NCI-H526 (cell line): ENCODE measurements around the gene CYP2J2.
A peak's percentile ranks its signal among the peaks of the same experiment; 100 is the strongest.
"Not testable (repeated sequence)": the region's sequence is repeated elsewhere in the genome, so short reads cannot be mapped to it uniquely, and the experiment has no call there.

Experiments used
- DNase-seq, 2 experiments: peaks; one replicate each; lab custom pipeline; 2025; lab: John Stamatoyannopoulos, UW

CYP2J2 gene, protein sequence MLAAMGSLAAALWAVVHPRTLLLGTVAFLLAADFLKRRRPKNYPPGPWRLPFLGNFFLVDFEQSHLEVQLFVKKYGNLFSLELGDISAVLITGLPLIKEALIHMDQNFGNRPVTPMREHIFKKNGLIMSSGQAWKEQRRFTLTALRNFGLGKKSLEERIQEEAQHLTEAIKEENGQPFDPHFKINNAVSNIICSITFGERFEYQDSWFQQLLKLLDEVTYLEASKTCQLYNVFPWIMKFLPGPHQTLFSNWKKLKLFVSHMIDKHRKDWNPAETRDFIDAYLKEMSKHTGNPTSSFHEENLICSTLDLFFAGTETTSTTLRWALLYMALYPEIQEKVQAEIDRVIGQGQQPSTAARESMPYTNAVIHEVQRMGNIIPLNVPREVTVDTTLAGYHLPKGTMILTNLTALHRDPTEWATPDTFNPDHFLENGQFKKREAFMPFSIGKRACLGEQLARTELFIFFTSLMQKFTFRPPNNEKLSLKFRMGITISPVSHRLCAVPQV

DNA sequence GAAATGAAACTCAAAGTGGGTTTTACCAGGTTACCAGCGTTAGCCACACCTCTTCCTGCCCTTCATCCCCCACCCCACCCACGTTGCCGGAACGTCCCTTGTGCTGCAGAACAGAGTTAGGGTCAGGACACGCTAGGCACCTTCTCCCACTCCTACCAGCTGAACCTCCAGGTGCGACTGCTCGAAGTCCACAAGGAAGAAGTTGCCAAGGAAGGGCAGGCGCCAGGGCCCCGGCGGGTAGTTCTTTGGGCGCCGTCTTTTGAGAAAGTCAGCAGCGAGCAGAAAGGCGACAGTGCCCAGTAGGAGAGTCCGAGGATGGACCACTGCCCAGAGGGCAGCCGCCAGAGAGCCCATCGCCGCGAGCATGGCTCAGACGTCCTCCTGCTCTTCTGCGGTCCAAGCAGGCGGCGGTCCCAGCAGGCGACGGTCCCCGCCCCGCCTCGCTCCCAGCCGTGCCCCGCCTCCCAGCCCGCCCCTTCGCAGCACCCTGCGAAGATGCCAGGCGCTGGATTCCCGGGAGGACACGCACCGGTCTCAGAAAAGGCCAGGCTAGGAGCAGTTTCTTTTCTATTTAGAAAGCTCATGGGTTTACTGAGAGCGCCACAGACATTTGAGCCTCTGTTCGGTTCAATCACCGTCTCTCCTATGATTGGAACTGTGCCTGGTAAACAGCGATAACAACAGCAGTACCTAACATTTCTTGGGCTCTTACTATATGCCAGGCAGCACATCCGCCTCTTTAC is at the start of gene CYP2J2:
Gene CYP2J2 (minus strand): TSS at position 393 of the 743 bp plus-strand sequence. CDS start 27 bp downstream, at position 366.
- peak; percentile 16 to 81 for DNase-seq

DNA sequence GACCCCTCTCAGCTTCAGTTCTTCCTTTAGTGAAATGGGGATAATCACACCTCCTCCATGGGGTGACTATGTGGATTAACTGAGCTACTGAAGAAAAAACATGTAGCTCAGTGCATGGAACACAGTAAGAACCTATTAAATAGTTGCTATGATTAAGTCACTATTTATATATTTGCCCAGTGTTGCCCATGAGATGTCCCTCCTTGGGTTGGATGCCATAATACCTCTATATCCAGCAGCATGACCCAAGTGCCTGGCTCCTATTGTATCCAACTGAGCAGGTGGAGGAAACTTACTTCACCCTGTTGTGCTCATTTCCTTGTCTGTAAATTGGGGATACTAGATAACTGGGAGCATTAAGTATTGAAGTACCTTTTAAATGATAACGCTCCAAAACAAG is 47.1 kb upstream of the CYP2J2 start:
- DNase-seq = no peak

DNA sequence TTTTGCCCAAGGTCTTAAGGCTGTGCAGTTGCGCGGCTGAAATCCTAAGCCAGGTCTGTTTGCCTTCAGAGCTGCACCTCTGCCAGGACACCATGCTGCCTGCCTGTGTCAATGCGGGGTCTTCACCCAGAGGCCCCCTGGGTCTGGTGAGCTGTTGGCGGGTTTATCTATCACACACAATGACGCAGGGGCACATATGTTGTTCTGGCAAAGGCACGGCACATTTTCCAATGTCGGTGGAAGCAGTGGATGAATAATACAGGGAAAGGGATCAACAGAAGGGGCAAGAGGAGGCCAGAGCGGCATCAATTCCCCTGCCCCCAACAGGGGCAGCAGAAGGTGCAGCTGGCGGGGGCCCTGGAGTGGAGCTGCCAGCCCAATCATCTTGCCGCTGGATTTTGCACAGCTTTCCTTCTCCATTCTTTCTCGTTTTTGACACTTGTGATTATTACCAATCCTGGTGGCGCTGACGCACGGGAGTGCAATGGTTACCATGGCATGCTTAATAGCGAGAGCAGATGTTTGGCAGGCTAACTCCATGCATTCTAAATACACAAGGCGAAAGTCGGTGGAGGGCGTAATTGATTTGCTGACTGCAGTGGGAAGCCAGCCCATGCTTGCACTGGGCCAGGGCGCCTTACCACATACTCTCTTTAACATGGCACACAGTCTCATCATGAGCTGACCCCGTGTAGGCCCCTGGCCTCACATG is 45.8 kb upstream of the CYP2J2 start:
- DNase-seq = no peak

DNA sequence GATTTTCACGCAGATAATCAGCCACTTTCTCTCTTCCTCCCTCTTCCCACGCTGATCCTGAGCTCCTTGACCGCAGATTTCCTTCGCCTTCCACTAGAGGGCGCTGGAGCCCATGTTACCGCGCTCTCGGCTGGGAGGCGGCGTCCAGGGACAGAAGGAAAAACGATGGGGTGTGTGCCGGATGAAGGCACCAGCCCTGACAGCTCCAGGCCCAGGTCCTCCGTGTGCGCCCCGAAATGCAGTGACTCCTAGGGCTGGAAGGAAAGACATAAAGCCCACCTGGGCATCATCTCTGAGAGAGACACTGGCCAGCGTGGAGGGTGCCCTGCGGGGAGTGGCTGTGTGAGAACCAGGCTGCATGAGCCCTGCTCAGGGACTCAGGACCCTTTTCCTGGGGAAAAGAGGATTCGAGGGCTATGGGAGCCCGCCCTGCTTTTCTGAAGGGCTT is 44.9 kb upstream of the CYP2J2 start:
- peak; percentile 16 to 81 for DNase-seq

DNA sequence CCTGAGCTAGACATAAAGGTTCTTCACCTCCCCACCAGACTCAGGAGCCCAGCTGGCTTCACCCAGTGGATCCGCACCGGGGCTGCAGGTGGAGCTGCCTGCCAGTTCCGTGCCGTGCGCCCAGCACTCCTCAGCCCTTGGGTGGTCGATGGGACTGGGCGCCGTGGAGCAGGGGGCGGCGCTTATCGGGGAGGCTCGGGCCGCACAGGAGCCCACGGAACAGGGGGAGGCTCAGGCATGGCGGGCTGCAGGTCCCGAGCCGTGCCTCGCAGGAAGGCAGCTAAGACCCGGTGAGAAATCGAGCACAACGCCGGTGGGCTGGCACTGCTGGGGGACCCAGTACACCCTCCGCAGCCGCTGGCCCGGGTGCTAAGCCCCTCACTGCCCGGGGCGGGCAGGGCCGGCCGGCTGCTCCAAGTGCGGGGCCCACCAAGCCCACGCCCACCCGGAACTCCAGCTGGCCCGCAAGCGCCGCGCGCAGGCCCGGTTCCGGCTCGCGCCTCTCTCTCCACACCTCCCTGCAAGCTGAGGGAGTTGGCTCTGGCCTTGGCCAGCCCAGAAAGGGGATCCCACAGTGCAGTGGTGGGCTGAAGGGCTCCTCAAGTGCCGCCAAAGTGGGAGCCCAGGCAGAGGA is 43.1 kb upstream of the CYP2J2 start:
- DNase-seq = not testable (repeated sequence)

DNA sequence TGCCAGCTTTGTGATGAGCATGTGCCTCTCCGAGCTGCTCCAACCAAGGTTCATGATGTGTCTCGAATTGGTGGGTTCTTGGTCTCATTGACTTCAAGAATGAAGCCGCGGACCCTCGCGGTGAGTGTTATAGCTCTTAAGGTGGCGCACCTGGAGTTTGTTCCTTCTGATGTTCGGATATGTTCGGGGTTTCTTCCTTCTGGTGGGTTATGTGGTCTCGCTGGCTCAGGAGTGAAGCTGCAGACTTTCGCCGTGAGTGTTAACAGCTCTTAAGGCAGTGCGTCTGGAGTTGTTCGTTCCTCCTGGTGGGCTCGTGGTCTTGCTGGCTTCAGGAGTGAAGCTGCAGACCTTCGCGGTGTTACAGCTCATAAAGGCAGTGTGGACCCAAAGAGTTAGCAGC is 42.2 kb upstream of the CYP2J2 start:
- not testable (repeated sequence) for DNase-seq

DNA sequence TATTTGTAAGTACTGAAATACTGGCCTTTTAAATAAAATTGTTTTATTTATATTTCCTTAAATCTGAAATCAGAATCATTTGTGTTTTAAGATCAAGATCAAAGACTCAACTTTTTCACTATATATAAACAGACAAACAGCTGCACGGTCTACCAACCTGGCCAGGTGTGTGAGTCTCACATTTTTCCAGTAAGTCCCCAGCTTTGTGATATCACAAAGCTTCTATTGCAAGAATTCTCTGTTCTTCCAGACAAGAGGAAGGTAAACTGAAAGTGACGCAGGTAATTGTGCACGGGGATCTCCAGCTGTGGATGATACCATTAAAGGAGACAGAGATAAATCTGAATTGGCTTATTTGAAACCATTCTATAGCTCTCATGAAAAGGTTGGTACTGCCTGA is 41.2 kb upstream of the CYP2J2 start:
- no peak for DNase-seq

DNA sequence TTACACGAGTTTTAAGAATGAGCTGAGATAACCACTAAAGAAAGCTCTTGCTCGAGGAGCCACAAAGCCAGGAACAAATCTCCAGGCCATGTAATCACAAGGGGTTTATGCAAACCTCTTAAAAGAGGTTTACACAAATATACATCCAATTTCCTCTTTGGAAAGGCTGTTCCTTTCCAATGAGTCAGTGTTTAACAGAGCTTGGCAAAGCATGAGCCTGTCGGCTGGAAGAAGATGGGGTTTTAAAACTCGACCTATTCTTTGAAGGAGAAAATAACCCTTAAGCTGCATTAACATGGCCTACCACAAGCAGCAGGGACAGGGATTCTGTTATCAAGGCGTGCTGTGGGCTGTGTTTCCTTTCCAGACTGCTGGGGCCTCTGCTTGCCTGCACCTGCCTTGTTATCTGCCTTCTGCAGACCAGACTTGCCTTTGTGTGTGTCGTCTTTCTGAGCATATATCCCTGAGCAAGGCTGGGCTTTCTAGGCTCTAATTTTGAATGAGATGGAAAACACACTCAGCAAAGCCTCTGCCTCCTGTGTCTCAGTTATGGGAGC is 40.6 kb upstream of the CYP2J2 start:
- peak in 1 of 2 experiments; percentile 35 for DNase-seq

DNA sequence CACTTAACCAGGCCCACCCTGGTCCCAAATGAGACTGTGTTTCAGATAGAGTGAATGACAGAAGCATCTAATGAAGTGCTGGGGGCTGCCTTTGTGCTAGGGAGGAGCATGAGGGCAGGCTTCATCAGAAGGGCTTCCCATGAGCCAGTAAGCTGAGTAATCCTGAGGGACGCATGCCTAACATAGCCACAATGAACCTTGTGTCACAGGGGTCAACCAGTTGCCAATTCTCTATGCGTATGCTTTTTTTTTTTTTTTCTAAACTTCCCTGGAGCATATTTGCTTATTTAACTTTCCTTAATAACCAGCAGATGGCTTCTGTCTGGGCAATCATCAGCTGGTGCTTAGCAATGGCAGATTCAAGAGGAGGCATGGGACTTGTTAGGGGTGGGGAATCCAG is 25.5 kb upstream of the CYP2J2 start:
- no peak for DNase-seq

DNA sequence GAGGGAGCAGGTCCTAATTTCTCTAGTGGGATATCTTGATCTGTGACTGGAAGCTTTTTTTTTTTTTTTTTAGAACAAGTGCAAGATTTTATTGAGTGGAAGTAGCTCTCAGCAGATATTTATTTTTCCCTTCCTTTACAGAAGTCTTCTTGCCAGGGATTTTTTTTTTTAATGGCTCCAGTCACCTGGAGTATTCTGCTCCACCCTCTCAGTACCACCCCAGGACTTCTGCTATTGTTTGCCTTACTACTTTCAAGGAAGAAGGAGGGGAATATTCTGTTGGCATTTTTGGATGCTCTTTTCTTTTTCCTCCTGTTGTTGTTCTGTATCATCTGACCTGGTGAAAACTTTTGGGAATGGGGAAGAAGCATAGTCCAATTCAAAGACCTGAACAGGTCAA is 23.1 kb upstream of the CYP2J2 start:
- no peak for DNase-seq

DNA sequence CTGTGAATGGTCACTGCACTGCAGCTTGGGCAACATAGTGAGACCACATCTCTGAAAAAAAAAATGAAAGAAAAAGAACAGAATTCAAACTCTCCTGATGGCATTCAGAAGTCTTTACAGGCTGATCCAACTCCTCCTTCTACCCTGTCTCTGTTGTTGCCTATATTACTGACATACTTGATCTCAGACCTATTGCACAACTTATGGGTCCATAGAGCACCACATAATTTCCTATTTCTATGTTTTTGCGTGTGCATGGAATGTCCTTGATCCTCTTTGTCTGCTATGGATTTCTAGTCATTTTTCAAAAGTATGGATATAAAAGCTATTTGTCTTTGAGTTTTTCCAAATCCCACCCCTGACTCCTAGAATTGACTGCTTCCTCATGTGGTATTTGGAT is 22.4 kb upstream of the CYP2J2 start:
- no peak for DNase-seq

DNA sequence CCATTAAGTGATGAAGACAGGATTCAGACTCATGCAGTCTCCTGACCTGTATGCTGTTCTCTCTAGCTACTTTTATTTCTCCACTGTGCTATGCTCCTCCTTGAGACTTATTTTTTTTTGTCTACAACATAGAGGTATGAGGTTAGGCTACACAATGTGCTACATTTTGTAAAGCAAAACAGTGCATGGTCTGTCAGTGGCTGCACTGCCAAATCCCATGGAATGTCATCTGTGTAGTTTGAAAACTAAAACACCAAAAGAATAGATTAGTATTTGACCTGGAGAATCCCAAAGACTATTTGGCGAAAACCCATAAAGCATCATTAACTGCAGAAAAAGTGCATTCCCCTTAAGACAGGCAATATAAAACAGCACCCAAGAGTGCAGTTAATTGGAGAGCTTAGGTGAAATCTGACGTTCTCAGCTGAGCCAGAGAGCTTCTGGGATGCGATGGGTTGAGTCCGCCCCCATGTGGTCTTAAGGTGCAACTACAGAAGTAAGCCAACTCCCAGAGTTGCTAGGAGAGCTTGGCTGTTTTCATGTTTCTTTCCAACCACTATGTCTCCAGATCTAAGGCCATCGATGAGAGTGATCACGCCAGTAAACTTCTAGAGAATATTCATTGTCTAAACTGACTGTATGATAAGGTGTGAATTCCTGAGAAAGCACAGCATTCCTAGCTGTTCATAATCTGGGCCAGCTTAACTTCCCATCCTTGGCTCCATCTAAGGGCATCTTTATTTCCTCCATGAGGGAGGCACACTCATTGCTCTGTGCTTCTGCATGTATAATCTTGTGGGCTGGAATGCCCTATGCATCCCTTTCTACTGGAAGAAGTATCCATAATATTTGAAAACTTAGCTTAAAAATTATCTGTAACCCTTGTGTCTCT is 20.7 kb upstream of the CYP2J2 start:
- DNase-seq = peak; percentile 38 to 73

DNA sequence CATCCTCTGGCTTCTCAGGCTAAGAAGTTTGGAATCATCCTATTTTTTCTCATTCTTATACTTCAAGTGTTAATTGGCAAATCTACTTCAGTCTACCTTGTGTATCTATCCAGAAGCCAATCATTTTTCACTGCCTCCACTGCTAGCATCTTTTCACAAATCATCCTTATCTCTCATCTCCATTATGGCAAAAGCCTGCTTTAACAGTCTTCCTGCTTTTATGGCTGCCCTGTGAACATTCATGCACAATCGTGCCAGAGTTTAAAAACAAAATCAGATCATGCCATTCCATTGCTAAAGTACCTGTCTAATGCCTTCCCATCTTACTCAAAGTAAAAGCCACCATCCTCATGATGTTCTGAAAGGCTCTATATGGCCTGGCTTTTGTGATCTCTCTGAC is 19.2 kb upstream of the CYP2J2 start:
- DNase-seq = no peak

DNA sequence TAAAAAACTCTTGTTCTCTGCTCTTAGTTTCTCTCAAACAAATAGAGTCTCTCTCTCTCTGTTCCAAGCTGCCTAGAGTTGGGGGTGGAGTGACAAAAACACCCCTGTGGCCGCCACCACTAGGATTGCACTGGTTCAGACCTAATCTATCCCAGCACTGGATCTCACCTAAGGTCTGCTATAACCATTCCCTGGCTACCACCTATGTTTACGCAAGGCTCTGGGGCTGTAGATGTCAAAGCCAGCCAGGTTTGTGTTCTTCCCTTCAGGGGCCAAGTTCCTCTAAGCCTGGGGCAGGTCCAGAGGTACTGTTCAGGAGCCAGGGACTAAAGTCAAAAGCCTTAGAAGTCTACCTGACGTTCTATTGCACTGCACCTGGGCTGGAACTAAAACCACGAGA is 12.8 kb upstream of the CYP2J2 start:
- no peak for DNase-seq

DNA sequence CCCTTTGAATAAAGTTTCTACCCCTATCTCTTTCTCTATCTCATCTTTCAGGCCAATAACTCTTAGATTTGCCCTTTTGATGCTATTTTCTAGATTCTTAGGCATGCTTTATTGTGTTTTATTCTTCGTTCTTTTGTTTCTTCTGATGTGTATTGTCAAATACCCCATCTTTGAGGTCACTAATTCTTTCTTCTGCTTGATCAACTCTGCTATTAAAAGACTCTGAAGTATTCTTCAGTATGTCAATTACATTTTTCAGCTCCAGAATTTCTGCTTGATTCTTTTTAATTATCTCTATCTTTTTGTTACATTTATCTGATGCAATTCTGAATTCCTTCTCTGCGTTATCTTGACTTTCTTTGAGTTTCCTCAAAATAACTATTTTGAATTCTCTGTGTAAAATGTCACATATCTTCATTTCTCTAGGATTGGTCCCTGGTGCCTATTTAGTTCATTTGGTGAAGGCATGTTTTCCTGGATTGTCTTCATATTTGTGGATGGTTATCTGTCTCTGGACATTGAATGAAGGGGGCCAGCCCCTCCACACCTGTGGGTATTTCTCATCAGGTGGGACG is 11.2 kb upstream of the CYP2J2 start:
- DNase-seq = no peak

DNA sequence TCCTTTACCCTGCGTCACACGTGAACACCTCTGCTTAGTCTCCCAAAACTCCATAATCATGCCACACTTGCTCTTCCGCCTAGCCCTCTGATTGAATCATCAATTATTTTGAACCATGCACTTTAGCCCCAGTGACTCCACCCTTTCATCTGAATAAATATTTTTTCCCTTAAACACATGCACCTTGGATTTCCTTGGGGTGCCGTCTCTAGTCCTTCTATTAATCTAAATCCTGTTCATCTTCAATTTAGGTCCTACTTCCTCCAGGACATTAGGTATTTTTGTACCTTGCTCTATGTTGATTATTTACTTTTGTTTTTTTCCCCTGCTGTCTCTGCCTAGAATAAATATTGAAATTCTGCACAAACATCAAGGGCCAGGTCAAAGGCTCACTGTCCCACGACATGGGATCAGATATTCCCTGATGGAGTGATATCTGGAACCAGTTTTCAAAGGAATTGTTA is 9.8 kb upstream of the CYP2J2 start:
- no peak for DNase-seq

DNA sequence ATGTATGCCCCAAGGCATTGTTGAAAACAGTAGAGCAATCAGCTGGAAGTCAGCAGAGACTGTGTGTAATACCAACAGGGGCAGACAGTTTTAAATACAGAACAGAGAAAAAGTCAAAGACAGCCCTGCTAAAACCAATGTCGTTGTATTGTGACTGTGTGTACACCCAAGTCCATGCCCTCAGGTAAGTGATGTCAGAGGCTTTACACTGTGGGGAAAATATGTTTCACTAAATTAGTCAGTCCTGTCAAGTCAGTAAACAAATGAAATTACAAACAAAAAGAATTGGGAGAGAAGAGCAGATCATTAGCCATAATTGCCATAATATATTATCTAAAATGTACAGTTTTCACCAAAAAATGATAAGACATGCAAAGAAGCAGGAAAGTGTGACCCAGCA is 2.4 kb upstream of the CYP2J2 start:
- no peak for DNase-seq

DNA sequence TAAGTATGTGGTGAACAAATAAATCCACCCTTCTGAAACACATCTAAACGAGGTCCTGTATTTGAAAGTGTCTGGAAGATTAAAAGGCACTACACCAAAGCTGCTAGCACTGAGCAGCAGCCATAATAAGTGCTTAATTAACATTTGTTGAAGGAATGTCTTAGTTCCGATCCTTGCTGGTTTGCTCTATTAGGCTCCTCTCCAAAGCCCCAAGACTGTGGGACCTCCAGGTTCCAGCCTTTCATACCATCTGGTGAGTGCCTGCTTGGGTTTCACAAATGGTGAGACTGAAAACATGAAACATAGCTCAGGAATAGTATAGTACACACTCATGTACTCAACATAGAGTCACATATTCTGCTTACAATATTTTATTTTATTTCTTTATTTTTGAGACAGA is 640 bp upstream of the CYP2J2 start:
- no peak for DNase-seq

DNA sequence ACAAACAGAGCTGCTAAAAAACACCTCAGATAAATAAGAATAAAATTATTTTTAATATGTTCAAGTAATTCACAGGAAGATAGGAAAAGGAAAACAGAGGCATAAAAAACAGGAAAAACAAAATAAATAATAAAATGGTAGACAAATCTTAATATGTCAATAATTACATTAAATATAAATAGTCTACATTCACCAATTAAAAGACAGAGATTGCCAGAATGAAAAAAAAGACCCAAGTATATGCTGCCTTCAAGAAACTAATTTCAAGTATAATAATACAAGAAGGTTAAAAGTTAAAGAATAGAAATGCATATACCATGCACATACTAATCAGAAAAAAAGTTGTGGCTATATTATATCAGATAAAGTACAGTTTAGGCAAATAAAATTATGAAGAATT is 1.9 kb downstream of the CYP2J2 start:
- no peak for DNase-seq

DNA sequence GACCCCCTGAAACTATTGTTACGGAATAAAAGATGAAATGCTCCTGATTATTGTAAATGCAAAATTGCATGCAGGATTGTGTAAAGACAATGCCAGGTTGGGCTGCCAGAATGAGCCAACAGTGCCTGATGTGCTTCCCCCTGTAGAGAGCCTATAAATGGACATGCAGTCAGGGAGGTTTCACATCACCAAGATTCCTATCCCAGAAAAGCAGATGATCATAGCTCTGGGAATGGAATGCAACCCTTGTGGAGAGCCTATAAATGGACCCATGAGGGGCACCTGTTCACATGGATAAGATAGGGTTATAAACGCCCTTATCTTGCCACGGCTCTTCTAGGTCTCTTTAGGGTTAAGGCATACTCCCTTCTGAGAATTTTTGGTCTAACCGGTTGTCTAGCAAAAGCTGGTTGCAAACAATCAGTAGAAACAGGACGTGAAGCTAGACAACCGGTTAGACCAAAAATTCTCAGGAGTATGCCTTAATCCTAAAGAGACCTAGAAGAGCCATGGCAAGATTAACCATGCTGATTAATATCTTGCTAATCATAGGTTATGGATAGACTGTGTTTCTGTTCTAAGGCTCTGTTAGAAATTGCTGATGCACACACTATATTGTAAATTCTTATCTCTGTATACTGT is 5.2 kb downstream of the CYP2J2 start:
- not testable (repeated sequence) for DNase-seq
